HL-60 (cell line): ENCODE measurements around the gene OR6C76.
"Not testable (repeated sequence)": the region's sequence is repeated elsewhere in the genome, so short reads cannot be mapped to it uniquely, and the experiment has no call there.

Experiments
- GABPA ChIP-seq: IDR thresholded peaks from 2 replicates; pipeline ENCODE4 v1.6.1; 2012; ENCODE audit warnings: low read depth
- TF ChIP-seq, protein P1 (sequence below): IDR thresholded peaks from one replicate; pipeline ENCODE4 v1.5.1; 2011; ENCODE audit warnings: low read length, control low read depth, inconsistent platforms; ENCODE audit not compliant: insufficient read depth

DNA sequence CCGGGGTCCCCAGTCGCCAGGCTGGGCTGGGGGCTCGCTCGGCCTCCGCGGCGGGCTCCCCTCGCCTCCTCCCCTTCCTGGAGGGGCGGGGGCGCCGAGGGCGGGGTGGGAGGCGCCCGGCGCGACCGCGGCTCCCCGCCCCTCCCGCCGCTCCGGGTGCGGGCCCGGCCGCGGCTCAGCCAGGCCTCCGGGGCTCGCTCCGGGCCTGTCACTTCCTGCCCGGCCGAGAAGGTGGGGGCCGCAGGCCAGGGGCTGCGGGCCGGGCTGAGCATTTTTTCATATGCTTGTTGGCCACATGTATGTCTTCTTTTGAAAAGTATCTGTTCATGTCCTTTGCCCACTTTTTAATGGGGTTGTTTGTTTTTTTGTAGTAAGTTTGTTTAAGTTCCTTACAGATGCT is 11.2 kb upstream of the OR6C76 start:
- TF ChIP-seq GABPA, result not testable (repeated sequence)
- TF ChIP-seq, protein P1, sequence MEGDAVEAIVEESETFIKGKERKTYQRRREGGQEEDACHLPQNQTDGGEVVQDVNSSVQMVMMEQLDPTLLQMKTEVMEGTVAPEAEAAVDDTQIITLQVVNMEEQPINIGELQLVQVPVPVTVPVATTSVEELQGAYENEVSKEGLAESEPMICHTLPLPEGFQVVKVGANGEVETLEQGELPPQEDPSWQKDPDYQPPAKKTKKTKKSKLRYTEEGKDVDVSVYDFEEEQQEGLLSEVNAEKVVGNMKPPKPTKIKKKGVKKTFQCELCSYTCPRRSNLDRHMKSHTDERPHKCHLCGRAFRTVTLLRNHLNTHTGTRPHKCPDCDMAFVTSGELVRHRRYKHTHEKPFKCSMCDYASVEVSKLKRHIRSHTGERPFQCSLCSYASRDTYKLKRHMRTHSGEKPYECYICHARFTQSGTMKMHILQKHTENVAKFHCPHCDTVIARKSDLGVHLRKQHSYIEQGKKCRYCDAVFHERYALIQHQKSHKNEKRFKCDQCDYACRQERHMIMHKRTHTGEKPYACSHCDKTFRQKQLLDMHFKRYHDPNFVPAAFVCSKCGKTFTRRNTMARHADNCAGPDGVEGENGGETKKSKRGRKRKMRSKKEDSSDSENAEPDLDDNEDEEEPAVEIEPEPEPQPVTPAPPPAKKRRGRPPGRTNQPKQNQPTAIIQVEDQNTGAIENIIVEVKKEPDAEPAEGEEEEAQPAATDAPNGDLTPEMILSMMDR, result not testable (repeated sequence)
